Esophagus squamous epithelium (tissue), 4 donors: Measurements from ENCODE around the gene GATAD2A.

Source experiments
- POLR2A ChIP-seq, 4 donors: fragments of 450-650 bp; IDR thresholded peaks; one replicate each; pipeline ENCODE4 v1.6.1; 2017; ENCODE audit warnings: antibody characterized with exemption in 4 of 4, mild to moderate bottlenecking in 4 of 4, moderate library complexity in 3 of 4
- TF ChIP-seq, protein P1 (sequence below), 6 experiments: fragments of 450-650 bp in 4 of 6; fragments of 200-600 bp in 2 of 6; sonication (generic) in 2 of 6; IDR thresholded peaks; one replicate each; pipeline ENCODE4 v1.5.1; 2016 to 2019; ENCODE audit warnings: antibody characterized with exemption in 6 of 6, mild to moderate bottlenecking in 4 of 6, moderate library complexity in 4 of 6

DNA sequence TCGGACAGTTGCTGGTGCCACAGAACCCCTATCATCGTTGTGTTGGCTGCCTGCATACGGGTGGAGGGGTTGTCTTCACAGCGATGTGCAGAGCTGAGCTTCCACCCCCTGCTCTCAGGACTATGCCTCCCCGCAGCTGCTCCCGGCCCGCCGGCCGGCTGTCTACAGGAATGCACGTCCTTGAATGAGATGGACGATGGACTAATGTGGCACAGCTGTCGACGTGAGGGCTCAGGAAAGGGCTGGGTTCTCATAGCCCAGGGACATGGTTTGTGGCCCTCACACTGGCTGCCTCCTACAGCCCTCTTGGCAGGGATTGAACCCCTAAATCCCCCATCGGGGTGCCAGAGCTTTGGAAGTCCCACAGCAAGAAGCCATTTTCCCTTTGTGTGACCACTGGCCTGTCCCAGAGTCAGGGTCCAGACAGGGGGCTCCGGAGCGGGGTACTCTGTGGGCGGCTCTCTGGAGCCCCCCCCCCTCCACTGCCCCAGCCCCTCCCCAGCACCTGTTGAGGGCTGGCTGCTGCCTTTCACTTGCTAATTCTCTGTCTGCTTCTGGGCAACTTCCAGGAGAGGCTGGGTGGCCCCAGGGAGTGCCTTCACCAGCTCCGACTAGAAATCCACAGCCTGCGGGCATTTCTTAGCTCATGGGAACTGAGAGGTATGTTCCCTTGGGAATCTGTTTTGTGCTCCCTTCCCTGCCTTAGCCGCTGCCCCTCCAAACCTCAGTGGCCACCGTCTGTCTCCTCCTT, 69.7 kb downstream of the GATAD2A start:
- TF ChIP-seq, protein P1, sequence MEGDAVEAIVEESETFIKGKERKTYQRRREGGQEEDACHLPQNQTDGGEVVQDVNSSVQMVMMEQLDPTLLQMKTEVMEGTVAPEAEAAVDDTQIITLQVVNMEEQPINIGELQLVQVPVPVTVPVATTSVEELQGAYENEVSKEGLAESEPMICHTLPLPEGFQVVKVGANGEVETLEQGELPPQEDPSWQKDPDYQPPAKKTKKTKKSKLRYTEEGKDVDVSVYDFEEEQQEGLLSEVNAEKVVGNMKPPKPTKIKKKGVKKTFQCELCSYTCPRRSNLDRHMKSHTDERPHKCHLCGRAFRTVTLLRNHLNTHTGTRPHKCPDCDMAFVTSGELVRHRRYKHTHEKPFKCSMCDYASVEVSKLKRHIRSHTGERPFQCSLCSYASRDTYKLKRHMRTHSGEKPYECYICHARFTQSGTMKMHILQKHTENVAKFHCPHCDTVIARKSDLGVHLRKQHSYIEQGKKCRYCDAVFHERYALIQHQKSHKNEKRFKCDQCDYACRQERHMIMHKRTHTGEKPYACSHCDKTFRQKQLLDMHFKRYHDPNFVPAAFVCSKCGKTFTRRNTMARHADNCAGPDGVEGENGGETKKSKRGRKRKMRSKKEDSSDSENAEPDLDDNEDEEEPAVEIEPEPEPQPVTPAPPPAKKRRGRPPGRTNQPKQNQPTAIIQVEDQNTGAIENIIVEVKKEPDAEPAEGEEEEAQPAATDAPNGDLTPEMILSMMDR (IDR thresholded peaks at IDR 0.05): no peak
- no peak for TF ChIP-seq POLR2A (IDR thresholded peaks at IDR 0.05)
